WERI-Rb-1 (cell line): ENCODE measurements around the gene PADI3.

Source experiments
- DNase-seq: peaks from one replicate; pipeline ENCODE4 v3.0.0-alpha.2; 2020
- H3K27ac ChIP-seq: fragments of 250-450 bp; sonication (Bioruptor Pico); 2 replicates; pipeline ENCODE4 v1.5.1; 2020; ENCODE audit warnings: mild to moderate bottlenecking, moderate library complexity
- H3K27me3 ChIP-seq: fragments of 250-450 bp; sonication (Bioruptor Pico); 2 replicates; pipeline ENCODE4 v1.5.1; 2021; ENCODE audit warnings: mild to moderate bottlenecking, low read depth, moderate library complexity; ENCODE audit not compliant: insufficient read depth, severe bottlenecking
- H3K36me3 ChIP-seq: fragments of 250-450 bp; sonication (Bioruptor Pico); 2 replicates; pipeline ENCODE4 v1.5.1; 2020; ENCODE audit warnings: mild to moderate bottlenecking, moderate library complexity
- H3K4me3 ChIP-seq: 2 replicates; pipeline ENCODE4 v1.5.1; 2011; ENCODE audit warnings: low read depth, mild to moderate bottlenecking, control low read depth, low read length
- H3K9me3 ChIP-seq: fragments of 250-450 bp; sonication (Bioruptor Pico); 2 replicates; pipeline ENCODE4 v1.5.1; 2021; ENCODE audit warnings: mild to moderate bottlenecking, moderate library complexity; ENCODE audit not compliant: severe bottlenecking
- TF ChIP-seq, protein P1 (sequence below): IDR thresholded peaks from 2 replicates; pipeline ENCODE4 v1.5.1; 2011; ENCODE audit warnings: low read depth, mild to moderate bottlenecking, control low read depth, inconsistent platforms, low read length

PADI3 gene

DNA sequence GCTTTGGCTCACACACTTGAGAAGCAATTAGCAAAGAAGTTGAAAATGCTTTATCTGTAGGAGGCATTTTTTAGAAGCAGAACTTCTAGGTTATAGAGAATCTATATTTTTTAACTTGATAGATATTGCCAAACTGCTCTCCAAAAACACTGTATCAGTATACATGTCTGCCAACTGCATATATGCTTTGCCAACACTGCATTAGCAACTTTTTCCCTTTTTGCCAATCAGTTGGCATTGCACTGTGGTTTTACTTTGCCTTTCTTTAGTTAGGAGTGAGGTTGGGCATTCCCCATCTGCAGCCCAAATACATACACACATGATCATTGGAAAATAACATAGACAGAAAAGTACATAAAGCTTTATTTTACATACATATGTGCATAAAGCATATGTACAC is 15.0 kb downstream of the PADI3 start:
- Histone ChIP-seq H3K27me3 (no peaks in the 10 kb centered on the region), H3K36me3 (no peaks in the 10 kb centered on the region), H3K4me3 (no peak overlapping the region), H3K9me3 (no peaks in the 10 kb centered on the region), H3K27ac (no peak overlapping the region)
- DNase-seq, result no peak
- TF ChIP-seq, protein P1, sequence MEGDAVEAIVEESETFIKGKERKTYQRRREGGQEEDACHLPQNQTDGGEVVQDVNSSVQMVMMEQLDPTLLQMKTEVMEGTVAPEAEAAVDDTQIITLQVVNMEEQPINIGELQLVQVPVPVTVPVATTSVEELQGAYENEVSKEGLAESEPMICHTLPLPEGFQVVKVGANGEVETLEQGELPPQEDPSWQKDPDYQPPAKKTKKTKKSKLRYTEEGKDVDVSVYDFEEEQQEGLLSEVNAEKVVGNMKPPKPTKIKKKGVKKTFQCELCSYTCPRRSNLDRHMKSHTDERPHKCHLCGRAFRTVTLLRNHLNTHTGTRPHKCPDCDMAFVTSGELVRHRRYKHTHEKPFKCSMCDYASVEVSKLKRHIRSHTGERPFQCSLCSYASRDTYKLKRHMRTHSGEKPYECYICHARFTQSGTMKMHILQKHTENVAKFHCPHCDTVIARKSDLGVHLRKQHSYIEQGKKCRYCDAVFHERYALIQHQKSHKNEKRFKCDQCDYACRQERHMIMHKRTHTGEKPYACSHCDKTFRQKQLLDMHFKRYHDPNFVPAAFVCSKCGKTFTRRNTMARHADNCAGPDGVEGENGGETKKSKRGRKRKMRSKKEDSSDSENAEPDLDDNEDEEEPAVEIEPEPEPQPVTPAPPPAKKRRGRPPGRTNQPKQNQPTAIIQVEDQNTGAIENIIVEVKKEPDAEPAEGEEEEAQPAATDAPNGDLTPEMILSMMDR, result no peak

DNA sequence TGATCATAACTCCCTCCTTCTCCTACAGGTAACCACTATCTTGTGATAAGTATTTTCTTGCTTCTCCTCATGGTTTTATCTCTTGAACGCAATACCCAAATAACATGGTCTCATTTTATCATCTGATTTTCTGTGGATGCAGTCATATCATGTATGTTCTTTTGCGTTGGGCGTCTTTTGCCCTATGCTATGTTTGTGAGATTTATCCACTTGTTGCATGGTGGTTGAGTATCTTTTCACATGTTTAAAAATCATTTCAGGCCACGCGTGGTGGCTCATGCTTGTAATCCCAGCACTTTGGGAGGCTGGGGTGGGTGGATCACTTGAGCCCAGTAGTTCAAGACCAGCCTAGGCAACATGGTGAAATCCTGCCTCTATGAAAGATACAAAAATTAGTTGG is 15.6 kb downstream of the PADI3 start:
- no peak overlapping the region for H3K27ac ChIP-seq
- no peaks in the 10 kb centered on the region for H3K9me3 ChIP-seq
- H3K4me3 ChIP-seq, result no peak overlapping the region
- no peak for DNase-seq
- TF ChIP-seq, protein P1, result no peak
- H3K36me3 ChIP-seq, result no peaks in the 10 kb centered on the region
- H3K27me3 ChIP-seq, result no peaks in the 10 kb centered on the region

- TF ChIP-seq, protein P1, result peak; percentile 21; the same call in 1 of the 2 replicates
- Histone ChIP-seq H3K4me3 (no peak overlapping the region), H3K36me3 (no peaks in the 10 kb centered on the region), H3K9me3 (no peaks in the 10 kb centered on the region), H3K27me3 (no peaks in the 10 kb centered on the region), H3K27ac (no peak overlapping the region)
- no peak for DNase-seq
Observed at GRCh38 chr1:17265162-17265561, 16.3 kb downstream of the PADI3 start.

DNA sequence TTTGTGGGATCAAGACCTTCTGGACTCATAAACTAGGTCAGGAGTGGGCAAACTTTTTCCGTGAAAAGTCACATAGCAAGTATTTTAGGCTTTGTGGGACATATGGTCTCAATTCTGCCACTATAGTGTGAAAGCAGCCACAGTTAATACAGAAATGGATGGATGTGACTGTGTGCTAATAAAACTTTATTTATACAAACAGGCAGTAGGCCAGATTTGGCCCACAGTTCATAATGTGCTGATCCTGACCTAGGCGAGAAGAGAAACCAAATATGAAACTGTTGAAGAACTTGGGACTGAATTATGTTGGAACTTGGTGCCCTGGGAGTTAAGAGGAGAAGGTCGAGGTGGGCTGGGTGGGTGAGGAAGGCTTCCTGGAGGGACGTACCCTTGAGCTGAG is 17.1 kb downstream of the PADI3 start:
- Histone ChIP-seq H3K27ac (no peak overlapping the region), H3K9me3 (no peaks in the 10 kb centered on the region), H3K4me3 (no peak overlapping the region), H3K27me3 (no peaks in the 10 kb centered on the region), H3K36me3 (no peaks in the 10 kb centered on the region)
- DNase-seq, result no peak
- TF ChIP-seq, protein P1, result no peak

GRCh38 chr1:17270891-17271765 is 22.2 kb downstream of the PADI3 start:
- TF ChIP-seq, protein P1, result no peak
- Histone ChIP-seq H3K36me3 (no peaks in the 10 kb centered on the region), H3K27me3 (no peaks in the 10 kb centered on the region), H3K4me3 (no peak overlapping the region), H3K27ac (no peak overlapping the region), H3K9me3 (no peaks in the 10 kb centered on the region)
- DNase-seq, result no peak
